Osteocyte (in vitro differentiated cells): ENCODE data around the gene PARVG. TPM values are rescaled to one million over a fixed set of nuclear protein-coding genes. Genes with fewer than 3 reads are reported as not detected.

Experiments
- DNase-seq: peaks from one replicate; pipeline ENCODE4 v3.0.0; 2021; ENCODE audit warnings: mixed read lengths; ENCODE audit not compliant: unreplicated experiment; ENCODE audit errors: extremely low spot score
- H3K27ac Mint-ChIP-seq: one replicate; pipeline ENCODE4 v1.8.0; 2021; ENCODE audit warnings: mild to moderate bottlenecking, mixed read lengths; ENCODE audit not compliant: unreplicated experiment
- H3K27me3 Mint-ChIP-seq: one replicate; pipeline ENCODE4 v1.8.0; 2021; ENCODE audit warnings: mixed read lengths; ENCODE audit not compliant: unreplicated experiment
- H3K36me3 Mint-ChIP-seq: one replicate; pipeline ENCODE4 v1.8.0; 2021; ENCODE audit warnings: mixed read lengths; ENCODE audit not compliant: unreplicated experiment
- H3K4me1 Mint-ChIP-seq: one replicate; pipeline ENCODE4 v1.8.0; 2021; ENCODE audit warnings: mixed read lengths; ENCODE audit not compliant: unreplicated experiment
- H3K4me3 Mint-ChIP-seq: one replicate; pipeline ENCODE4 v1.8.0; 2021; ENCODE audit warnings: mild to moderate bottlenecking, moderate library complexity, mixed read lengths; ENCODE audit not compliant: unreplicated experiment
- H3K9me3 Mint-ChIP-seq: one replicate; pipeline ENCODE4 v1.8.0; 2021; ENCODE audit warnings: mixed read lengths; ENCODE audit not compliant: unreplicated experiment
- total RNA-seq: library from RNA; stranded (reverse); gene quantifications from 2 replicates; pipeline ENCODE4 v1.2.1, GENCODE V29; 2021
- TF ChIP-seq, protein P1 (sequence below): fragments of 200-600 bp; sonication (generic); IDR thresholded peaks from 2 replicates; pipeline ENCODE4 v1.5.0; 2021; ENCODE audit warnings: antibody characterized with exemption, mild to moderate bottlenecking, moderate library complexity

Gene PARVG
- total RNA-seq, 1 donor from 2014 or later, result not detected

DNA sequence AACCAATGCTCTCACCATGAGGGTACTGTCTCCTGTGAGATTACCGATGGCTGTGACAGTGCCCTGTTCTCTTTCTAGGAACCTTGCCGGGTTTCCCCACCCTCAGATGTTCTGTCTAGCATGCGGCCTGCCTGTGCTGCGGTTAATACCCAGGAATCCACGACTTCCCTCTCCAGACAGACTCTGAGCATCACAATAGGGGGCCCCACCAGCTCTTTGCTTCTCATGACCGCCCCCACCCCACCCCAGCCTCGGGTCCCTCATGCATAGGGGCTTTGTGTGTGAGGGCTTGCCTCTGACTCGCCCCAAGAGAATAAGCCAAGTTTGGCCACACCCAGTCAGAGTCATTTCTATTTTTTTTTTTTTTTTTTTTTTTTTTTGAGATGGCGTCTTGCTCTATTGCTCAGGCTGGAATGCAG is 10.3 kb downstream of the PARVG start:
- no peak for DNase-seq
- H3K9me3 Mint-ChIP-seq, result no peaks in the 10 kb centered on the region
- H3K27ac Mint-ChIP-seq, result no peak overlapping the region
- H3K4me1 Mint-ChIP-seq, result no peaks in the 10 kb centered on the region
- H3K36me3 Mint-ChIP-seq, result no peaks in the 10 kb centered on the region
- no peak overlapping the region for H3K4me3 Mint-ChIP-seq
- peaks cover 17% of the 10 kb centered on the region for H3K27me3 Mint-ChIP-seq
- TF ChIP-seq, protein P1, sequence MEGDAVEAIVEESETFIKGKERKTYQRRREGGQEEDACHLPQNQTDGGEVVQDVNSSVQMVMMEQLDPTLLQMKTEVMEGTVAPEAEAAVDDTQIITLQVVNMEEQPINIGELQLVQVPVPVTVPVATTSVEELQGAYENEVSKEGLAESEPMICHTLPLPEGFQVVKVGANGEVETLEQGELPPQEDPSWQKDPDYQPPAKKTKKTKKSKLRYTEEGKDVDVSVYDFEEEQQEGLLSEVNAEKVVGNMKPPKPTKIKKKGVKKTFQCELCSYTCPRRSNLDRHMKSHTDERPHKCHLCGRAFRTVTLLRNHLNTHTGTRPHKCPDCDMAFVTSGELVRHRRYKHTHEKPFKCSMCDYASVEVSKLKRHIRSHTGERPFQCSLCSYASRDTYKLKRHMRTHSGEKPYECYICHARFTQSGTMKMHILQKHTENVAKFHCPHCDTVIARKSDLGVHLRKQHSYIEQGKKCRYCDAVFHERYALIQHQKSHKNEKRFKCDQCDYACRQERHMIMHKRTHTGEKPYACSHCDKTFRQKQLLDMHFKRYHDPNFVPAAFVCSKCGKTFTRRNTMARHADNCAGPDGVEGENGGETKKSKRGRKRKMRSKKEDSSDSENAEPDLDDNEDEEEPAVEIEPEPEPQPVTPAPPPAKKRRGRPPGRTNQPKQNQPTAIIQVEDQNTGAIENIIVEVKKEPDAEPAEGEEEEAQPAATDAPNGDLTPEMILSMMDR, result no peak

DNA sequence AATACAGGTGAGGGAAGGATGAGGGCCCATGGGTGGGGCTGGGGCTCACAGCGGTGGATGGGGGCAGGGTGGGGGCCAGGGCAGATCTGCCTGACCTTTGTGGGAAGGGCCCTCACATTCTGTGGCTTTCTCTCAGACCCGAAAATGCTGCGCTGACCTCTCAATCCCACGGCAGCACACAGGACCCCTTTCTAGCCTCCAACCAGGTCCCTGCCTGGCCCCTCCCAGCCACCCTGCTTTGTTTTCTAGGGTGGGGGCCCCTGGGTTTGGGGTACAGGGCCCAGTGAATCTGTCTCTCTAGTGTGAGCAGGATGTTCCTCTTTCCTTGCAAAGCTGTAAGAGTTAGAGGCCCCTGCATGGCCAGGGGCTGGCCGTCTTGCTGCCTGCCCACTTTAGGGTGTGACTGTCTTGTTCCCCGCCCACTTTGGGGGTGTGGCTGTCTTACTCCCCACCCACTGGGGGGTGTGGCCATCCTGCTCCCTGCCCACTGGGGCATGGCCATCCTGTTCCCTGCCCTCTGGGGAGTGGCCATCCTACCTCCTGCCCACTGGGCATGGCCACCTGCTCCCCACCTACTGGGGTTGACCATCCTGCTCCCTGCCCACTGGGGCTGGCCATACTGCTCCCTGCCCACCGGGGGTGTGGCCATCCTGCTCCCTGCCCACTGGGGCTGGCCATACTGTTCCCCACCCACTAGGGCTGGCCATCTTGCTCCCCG is 11.5 kb downstream of the PARVG start:
- H3K9me3 Mint-ChIP-seq, result no peaks in the 10 kb centered on the region
- no peak overlapping the region for H3K4me3 Mint-ChIP-seq
- peaks cover 17% of the 10 kb centered on the region for H3K27me3 Mint-ChIP-seq
- H3K4me1 Mint-ChIP-seq, result no peaks in the 10 kb centered on the region
- DNase-seq, result no peak
- H3K27ac Mint-ChIP-seq, result no peak overlapping the region
- TF ChIP-seq, protein P1, result no peak
- no peaks in the 10 kb centered on the region for H3K36me3 Mint-ChIP-seq

DNA sequence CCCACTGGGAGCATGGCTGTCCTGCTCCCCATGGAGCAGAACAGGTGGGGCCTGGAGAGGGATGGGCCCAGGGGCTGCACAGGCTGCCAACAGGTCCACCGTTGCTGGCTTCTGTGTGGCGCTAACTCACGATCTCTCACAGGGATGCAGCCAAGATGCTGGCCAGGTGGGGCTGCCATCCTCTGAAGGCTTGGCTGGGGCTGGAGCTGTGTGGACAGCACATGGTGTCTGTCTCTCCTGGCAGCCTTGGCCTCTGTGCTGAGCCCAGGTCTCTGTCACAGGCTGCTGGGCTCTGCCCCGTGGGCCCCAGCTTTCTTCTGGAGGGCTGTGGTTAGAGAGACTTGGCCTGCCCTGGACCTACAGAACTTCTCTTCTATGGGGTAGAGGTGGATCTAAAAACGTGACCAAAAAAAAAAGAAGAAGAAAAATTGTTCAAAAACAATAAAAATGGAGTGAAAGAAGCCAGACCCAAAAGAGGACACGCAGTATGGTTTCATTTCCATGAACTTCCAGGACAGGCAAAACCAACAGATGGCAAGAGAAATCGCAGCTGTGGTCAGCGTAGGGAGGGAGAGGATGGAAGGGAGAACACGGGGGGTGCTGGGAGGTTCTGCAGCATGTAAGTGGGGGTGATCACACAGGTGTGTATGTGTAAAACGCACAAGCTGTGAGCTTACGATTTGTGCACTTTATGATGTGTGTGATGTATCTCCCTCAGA is 12.2 kb downstream of the PARVG start:
- no peak for DNase-seq
- Mint-ChIP-seq H3K4me3 (no peak overlapping the region), H3K4me1 (no peaks in the 10 kb centered on the region), H3K27me3 (peaks cover 17% of the 10 kb centered on the region), H3K27ac (no peak overlapping the region), H3K9me3 (no peaks in the 10 kb centered on the region), H3K36me3 (no peaks in the 10 kb centered on the region)
- TF ChIP-seq, protein P1, result no peak

DNA sequence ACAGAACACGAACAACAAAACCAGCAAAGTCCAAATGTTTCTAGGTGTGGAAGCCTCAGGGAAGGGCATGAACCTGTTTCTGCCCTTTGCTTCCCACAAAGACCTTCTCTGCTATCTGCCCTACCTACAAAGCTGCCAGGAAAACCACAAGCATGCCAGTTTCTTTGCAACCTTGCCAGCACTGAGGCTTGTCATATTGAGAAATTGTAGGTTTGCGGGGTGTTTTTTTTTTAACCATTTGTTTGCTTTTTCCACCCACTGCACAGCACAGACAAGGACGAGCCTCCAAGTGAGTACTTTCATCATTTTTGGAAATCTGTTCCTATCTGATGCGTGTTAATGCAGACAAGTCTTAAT is 12.8 kb downstream of the PARVG start:
- H3K4me1 Mint-ChIP-seq, result no peaks in the 10 kb centered on the region
- H3K9me3 Mint-ChIP-seq, result no peaks in the 10 kb centered on the region
- no peak overlapping the region for H3K4me3 Mint-ChIP-seq
- no peak for DNase-seq
- H3K27me3 Mint-ChIP-seq, result peaks cover 18% of the 10 kb centered on the region
- TF ChIP-seq, protein P1, result no peak
- no peak overlapping the region for H3K27ac Mint-ChIP-seq
- no peaks in the 10 kb centered on the region for H3K36me3 Mint-ChIP-seq

DNA sequence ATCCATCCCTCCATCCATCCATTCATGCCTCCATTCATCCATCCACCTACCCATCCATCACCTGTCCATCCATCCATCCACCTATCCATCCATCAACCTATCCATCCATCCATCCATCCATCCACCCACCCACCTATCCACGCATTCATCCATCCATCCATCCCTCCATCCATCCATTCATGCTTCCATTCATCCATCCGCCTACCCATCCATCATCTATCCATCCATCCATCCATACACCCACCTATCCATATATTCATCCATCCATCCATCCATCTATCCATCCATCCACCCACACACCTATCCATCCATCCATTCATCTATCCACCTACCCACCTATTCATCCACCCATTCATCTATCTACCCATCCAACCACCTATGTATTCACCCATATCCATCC is 13.8 kb downstream of the PARVG start:
- DNase-seq, result no peak
- no peaks in the 10 kb centered on the region for H3K9me3 Mint-ChIP-seq
- no peak overlapping the region for H3K4me3 Mint-ChIP-seq
- no peaks in the 10 kb centered on the region for H3K36me3 Mint-ChIP-seq
- no peaks in the 10 kb centered on the region for H3K4me1 Mint-ChIP-seq
- TF ChIP-seq, protein P1, result no peak
- no peak overlapping the region for H3K27ac Mint-ChIP-seq
- peaks cover 24% of the 10 kb centered on the region for H3K27me3 Mint-ChIP-seq
